Stimulated activated CD4-positive, alpha-beta T cell treated with anti-CD3 and anti-CD28 coated beads, Interleukin-4, amount 100 ng/mL, for 48 hours (primary cell): Measurements from ENCODE around the gene C16orf90.

ENCODE experiments used
- DNase-seq, 2 donors: peaks; one replicate each; pipeline ENCODE4 v3.0.0-alpha.2; 2020; ENCODE audit warnings: low read depth in 2 of 2

C16orf90 gene

DNA sequence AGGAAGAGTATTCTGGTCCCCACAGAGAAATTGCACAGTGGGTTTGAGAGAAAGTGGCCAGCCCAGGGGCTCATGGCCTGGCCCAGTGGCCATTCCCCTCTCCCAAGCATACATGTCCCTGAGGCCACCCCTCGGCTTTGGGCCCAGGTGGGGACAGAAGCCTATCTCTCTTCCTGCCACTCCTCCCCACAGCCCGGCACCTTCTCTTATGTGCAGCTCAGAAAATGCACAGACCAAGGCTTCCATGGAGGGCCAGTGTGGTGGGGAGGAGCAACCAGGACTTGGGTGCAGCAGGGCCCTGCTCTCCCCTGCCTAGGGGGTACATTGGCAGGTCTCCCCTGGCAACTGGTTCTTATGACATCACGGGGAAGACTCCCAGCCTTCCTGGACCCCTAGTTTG is at the start of gene C16orf90:
Gene C16orf90, minus strand, starts transcription at position 314 of the 400 bp plus-strand sequence. Its CDS starts 68 bp downstream, at position 246.
- DNase-seq: no peak

DNA sequence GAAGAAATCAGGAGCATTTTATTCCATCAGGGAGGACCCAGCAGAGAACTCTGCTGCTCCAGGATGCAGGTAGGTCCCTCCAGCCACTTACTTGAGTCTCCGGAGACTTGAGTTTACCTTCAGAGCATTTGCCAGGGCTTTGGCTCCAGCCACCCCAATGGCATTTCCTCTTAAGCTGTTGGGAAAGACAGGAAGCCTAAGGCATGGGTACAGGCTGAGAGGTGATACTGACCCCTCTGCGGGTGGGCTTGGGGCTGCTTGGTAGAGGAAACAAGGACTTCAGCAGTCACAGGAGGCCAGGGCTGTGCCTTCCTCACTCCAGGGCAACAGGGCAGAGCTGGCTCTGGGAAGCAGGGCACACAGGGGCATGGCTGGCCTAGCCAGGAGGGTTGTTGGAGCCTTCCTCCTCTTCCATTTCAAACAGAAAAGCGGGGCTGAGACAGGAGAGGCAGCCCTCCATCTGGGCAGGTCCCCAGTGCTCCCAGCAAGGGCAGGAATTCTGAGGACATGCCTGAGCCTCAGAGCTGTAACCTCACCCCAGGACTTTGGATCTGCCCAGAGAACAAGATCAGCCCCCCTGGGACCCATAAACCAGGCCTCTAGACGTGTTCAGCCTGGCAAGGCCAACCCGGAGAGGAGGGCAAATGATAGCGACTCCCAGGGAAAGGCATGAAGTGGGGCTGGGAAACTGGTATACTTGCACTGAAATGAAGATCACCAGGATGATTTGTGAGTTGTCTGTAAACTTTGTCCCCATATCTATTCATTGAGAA is 47.5 kb upstream of the C16orf90 start:
- DNase-seq: no peak

DNA sequence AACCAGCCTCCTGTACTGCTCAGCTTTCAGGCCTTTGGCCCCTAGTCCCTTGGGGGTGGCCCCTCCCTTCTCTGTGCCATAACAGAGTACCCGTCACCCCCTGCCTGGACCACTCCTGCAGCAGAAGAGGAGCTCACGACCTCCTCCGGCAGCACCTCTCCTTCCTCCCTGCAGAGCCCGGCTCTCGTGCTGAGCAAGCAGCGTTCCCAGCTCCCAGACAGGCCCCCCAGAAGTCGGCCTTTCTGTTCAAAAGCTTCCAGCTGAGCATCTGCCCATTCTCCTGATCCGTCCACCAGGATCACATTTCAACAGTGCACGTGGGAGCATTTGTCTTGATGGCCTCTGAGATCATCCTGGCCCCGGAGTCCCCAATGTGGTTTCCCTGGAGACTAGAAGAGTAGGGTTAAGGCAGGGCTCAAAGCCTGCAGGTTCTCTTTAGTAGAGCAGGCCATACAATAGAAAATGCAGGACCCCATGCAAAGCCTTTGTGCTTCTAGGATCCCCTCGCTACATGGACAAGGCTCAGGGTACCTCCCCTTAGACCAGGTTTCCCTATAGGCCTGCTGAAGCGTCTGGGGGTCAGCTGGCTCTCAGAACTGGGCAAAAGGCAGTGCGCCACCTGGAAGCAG is 46.4 kb upstream of the C16orf90 start:
- DNase-seq: no peak

GRCh38 chr16:3538222-3538621 is 42.9 kb upstream of the C16orf90 start:
- no peak for DNase-seq

DNA sequence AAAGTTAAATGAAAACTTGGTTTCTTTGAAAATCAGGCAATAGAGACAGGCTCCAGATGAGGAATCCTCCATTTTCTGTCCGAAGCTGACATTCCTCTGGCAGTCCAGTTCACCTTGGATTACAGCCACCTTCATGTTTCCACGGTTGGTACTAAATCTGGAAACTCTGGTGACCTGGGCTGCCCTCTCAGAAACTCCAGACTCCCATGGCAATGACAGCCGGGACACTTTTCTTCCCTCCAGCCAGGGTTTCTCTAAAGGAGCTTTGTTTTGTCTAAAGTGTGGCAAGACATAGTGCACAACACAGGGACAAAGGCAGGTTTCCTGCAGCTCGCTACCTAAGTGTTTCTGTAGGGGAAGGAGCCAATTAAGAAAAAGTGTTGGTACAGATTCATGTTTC is 41.6 kb upstream of the C16orf90 start:
- DNase-seq: no peak

DNA sequence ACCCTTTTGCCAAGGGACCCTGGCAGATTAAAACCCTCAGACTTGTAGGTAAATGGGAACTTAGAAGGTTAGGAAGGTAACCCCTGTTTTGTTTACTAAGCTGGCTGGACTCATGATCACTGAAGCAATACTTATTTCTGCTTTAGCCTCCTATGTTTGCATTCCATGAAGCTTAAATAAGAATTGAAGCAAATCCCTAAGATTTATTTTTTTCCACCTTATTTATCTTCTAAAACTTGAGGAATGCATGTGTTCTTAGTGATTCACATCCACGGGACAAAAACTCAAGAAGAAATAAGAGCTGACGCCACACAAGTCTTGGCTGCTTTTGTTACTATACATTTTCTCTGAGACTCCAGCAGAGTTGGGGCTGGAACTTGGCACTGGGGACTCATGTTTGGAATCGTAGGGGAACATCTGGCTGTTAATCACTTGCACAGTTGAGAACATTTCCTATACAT is 41.0 kb upstream of the C16orf90 start:
- DNase-seq: no peak

GRCh38 chr16:3534126-3534525 is 38.8 kb upstream of the C16orf90 start:
- DNase-seq: no peak

DNA sequence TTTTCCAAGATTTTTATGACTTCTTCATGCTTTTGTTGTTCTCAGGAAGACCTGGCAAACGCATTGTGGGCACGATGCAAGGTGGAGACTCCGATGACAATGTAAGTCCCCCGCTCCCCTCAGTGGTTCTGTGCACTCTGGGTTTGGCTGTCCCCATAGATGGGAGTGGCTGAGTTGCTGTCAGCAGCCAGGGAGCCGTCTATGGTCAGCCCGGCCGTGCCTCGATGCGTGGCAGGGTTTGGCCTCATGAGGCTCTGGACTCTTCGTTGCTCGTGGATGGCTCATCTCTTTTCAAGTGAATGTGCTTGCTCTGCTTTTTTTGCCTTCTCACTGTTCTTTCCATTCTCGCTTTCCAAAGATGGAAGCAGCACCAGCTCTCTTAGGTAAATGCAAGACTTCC is 37.5 kb upstream of the C16orf90 start:
- no peak for DNase-seq

- DNase-seq: no peak
These were observed 35.2 kb upstream of the C16orf90 start for GRCh38 chr16:3530371-3530914.

GRCh38 chr16:3529175-3529574 is 33.9 kb upstream of the C16orf90 start:
- no peak for DNase-seq

DNA sequence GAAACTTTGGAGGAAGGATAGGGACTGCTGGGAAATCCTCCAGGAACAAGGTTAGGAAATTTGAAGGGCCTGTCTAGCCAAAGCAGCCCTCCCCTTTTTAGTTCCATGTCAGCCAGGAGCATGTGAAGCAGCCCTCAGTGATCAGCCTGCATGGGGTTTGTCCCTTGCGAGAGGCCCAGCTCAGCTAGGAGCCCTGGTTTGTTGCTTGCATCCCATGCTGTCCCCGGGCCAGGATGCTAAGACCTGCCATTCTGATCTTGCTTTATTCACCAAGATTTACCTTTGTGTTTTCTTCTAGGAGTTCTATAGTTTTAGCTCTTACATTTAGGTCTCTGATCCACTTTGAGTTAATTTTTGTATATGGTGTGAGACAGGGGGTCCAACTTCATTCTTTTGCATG is 33.1 kb upstream of the C16orf90 start:
- DNase-seq: no peak

- DNase-seq: peak; percentile 45 to 47
These were observed 32.0 kb upstream of the C16orf90 start for GRCh38 chr16:3527216-3527829.

GRCh38 chr16:3525951-3526350 is 30.7 kb upstream of the C16orf90 start:
- DNase-seq: no peak

- DNase-seq: no peak
These were observed 28.0 kb upstream of the C16orf90 start for GRCh38 chr16:3523281-3523680.

DNA sequence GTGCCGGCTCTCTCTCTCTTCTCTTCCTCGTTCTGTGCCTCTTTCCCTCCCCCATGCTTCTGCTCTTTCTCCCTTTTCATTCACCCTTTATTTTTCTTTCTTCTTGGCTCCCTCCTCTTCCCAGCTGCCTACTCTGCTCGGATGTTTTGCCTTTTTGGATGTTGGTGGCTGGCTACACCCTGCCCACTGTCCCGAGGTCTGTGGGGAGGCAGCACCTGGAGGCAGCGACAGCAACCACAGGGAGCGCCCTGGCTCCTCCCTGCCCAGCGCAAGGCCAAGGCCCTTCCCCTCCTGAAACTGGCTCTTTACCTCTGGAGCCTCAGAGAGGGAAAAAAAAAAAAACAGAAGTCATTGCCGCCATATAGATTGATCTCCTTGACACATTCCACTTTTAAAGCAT is 25.6 kb upstream of the C16orf90 start:
- DNase-seq: no peak

DNA sequence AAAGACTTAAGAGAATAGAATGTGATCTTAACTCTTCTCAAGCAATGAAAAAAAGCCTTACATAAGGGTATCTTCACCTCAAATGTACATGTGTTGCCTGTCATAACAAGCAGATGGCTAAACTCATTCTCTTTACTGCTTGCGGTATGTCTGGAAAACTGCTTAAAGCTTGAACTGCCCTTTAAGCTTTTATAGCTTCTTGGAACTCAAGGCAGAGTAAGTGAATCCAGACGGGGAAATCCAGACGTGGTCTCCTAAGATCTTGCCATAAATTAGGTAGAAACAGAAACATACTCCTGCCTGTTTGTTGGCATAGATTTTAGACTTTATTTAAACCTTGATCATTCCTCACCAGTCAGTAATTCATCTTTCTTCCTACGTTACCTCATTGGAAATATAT is 25.1 kb upstream of the C16orf90 start:
- no peak for DNase-seq

DNA sequence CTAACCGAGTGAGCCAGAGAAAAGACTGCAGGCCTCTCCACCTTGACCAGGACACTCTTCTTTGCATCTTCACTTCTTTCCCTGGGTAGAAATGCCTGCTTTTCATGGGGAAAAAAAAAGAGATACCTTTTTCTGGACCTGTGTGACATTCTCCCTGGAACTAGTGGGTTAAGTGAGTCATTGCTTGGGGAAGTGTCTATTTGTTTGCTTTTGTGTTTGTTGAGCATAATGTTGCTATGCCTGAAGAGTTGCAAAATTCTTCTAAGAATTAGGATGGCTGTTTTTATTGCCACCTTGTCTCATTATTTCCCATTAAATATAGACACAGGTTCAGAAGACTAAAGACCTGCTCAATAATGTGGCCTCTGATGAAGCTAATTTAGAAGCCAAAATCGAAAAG is 24.3 kb upstream of the C16orf90 start:
- no peak for DNase-seq

- no peak for DNase-seq
These were observed 23.7 kb upstream of the C16orf90 start for GRCh38 chr16:3518986-3519348.

DNA sequence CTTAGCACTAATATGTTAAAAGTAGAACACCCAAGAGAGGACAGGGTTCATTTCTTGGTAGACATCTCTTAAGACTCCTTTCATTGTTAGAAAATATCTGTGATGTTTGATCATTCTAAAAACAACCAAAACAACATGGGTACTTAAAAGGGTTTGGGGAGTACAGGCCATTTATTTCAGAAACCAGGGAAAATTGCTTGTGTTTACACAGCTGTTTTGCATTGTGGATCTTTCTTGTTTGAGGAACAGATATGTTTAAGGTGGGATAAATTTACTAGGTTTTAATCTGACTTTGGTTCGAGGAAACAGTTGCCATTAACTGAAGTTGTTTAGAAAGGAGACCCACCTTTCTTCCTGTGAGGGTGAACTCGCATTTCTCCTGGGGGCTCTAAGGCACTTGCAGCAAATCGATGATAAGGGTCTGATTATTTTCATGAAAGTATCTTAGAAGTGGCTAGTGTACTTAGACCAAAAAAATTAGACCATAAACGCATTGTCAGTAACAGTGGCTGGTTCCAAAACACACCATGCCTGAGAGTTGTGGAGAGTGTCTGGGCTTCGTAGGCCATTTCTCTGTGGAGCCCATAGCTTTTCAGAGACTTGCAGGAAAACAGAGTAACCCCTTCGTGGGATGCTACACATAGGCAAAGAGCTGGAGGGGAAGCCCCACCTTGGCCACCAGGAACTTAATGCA is 23.1 kb upstream of the C16orf90 start:
- DNase-seq: no peak

GRCh38 chr16:3515897-3516296 is 20.6 kb upstream of the C16orf90 start:
- no peak for DNase-seq

- DNase-seq: no peak
These were observed 19.3 kb upstream of the C16orf90 start for GRCh38 chr16:3514621-3515020.
